NCI-H2029 (cell line): Measurements from ENCODE around the gene ATXN2.

ENCODE experiments used
- DNase-seq: peaks from one replicate; lab custom pipeline; 2025; lab: John Stamatoyannopoulos, UW

ATXN2 gene

GRCh38 chr12:111451649-111452129, 147.4 kb downstream of the ATXN2 start:
- peak; percentile 11 for DNase-seq

- DNase-seq: no peak
Measured at GRCh38 chr12:111451232-111451631, 147.9 kb downstream of the ATXN2 start.

- DNase-seq: no peak
Measured at GRCh38 chr12:111450676-111451075, 148.4 kb downstream of the ATXN2 start.

GRCh38 chr12:111448846-111449790, 150.0 kb downstream of the ATXN2 start:
- DNase-seq: no peak

GRCh38 chr12:111448266-111448830, 150.8 kb downstream of the ATXN2 start:
- no peak for DNase-seq

GRCh38 chr12:111447571-111448265, 151.4 kb downstream of the ATXN2 start:
- DNase-seq: no peak

- no peak for DNase-seq
Measured at GRCh38 chr12:111446631-111447570, 152.2 kb downstream of the ATXN2 start.

- peak; percentile 81 for DNase-seq
Measured at GRCh38 chr12:111445726-111446581, 153.2 kb downstream of the ATXN2 start.

- DNase-seq: no peak
Measured at GRCh38 chr12:111444925-111445725, 154.0 kb downstream of the ATXN2 start.

GRCh38 chr12:111444314-111444924, 154.7 kb downstream of the ATXN2 start:
- no peak for DNase-seq

- DNase-seq: no peak
Measured at GRCh38 chr12:111443586-111443985, 155.5 kb downstream of the ATXN2 start.

- no peak for DNase-seq
Measured at GRCh38 chr12:111443086-111443485, 156.0 kb downstream of the ATXN2 start.

GRCh38 chr12:111442301-111443045, 156.6 kb downstream of the ATXN2 start:
- no peak for DNase-seq

- no peak for DNase-seq
Measured at GRCh38 chr12:111441107-111441928, 157.8 kb downstream of the ATXN2 start.

GRCh38 chr12:111440631-111441030, 158.5 kb downstream of the ATXN2 start:
- no peak for DNase-seq

- no peak for DNase-seq
Measured at GRCh38 chr12:111440152-111440551, 159.0 kb downstream of the ATXN2 start.

- no peak for DNase-seq
Measured at GRCh38 chr12:111439657-111440151, 159.4 kb downstream of the ATXN2 start.
